Colonic mucosa (tissue), 4 donors: Measurements from ENCODE around the gene ALDH1B1. TPM values are rescaled to one million over a fixed set of nuclear protein-coding genes. Genes with fewer than 3 reads are reported as not detected.

Experiments
- DNase-seq: peaks from one replicate; pipeline ENCODE4 v3.0.0-alpha.2; 2020
- H3K27ac ChIP-seq: fragments of 200-600 bp; one replicate; pipeline ENCODE4 v1.8.0; 2021
- H3K27me3 ChIP-seq: fragments of 200-600 bp; one replicate; pipeline ENCODE4 v1.8.0; 2021
- H3K36me3 ChIP-seq: fragments of 200-600 bp; one replicate; pipeline ENCODE4 v1.8.0; 2021
- H3K4me1 ChIP-seq: fragments of 200-600 bp; one replicate; pipeline ENCODE4 v1.8.0; 2021; ENCODE audit warnings: mild to moderate bottlenecking
- H3K4me3 ChIP-seq: fragments of 200-600 bp; one replicate; pipeline ENCODE4 v1.8.0; 2021
- H3K9ac ChIP-seq, 2 donors: one replicate each; pipeline ENCODE4 v1.7.0; 2013; ENCODE audit warnings: control low read depth in 2 of 2, low read depth in 2 of 2, low read length in 2 of 2
- H3K9me3 ChIP-seq: fragments of 200-600 bp; one replicate; pipeline ENCODE4 v1.8.0; 2021
- intact Hi-C: fragments of 100-400 bp; cut with DNase I; formaldehyde crosslinking; loops from one replicate; pipeline ENCODE4 v1.14.1; 2022
- total RNA-seq, 2 donors: library from RNA; stranded (reverse); fragmentation: NEBNext Ultra II Directional in 1 of 2; extraction: Animal tissue kit (Norgen Biotek cat#: 25700) in 1 of 2; gene quantifications; one replicate each; pipeline ENCODE4 v1.2.1, GENCODE V29; 2021
- TF ChIP-seq, protein P1 (sequence below): fragments of 200-600 bp; IDR thresholded peaks from one replicate; pipeline ENCODE4 v1.8.0; 2022; ENCODE audit warnings: antibody characterized with exemption, mild to moderate bottlenecking
- donor health status: healthy.
- donor health status: DM: no; HTN: no; CAD: no.
- donor health status: DM: no; HTN: no; CAD: no.

ALDH1B1 gene
- total RNA-seq, 2 donors from 2014 or later, result 58.7 to 89.9 TPM

DNA sequence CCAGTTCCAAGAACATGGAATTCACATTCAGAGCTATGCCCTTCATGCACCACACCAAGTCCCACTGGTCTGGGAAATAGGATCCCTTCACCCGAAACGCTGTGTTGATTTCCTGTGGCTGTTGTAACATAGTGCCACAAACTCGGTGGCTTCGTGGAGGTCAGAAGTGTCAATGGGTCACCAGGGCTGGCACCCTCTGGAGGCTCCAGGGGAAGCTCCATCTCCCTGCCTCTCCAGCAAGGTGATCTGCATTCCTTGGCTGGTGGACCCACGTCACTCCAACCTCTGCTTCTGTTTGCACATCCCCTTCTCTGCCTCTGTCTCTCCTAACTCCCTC, 28.9 kb upstream of the ALDH1B1 start:
- no peak overlapping the region for H3K4me3 ChIP-seq
- no peaks in the 10 kb centered on the region for H3K4me1 ChIP-seq
- H3K27me3 ChIP-seq, result no peaks in the 10 kb centered on the region
- no peaks in the 10 kb centered on the region for H3K36me3 ChIP-seq
- H3K9me3 ChIP-seq, result no peaks in the 10 kb centered on the region
- intact Hi-C loops, result loop anchor here (5.0 kb wide), 1 partner anchor 451 kb away; no protein-coding TSS in a partner anchor
- no peak for DNase-seq
- no peak overlapping the region for H3K27ac ChIP-seq
- TF ChIP-seq, protein P1, sequence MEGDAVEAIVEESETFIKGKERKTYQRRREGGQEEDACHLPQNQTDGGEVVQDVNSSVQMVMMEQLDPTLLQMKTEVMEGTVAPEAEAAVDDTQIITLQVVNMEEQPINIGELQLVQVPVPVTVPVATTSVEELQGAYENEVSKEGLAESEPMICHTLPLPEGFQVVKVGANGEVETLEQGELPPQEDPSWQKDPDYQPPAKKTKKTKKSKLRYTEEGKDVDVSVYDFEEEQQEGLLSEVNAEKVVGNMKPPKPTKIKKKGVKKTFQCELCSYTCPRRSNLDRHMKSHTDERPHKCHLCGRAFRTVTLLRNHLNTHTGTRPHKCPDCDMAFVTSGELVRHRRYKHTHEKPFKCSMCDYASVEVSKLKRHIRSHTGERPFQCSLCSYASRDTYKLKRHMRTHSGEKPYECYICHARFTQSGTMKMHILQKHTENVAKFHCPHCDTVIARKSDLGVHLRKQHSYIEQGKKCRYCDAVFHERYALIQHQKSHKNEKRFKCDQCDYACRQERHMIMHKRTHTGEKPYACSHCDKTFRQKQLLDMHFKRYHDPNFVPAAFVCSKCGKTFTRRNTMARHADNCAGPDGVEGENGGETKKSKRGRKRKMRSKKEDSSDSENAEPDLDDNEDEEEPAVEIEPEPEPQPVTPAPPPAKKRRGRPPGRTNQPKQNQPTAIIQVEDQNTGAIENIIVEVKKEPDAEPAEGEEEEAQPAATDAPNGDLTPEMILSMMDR, result no peak
- H3K9ac ChIP-seq, result no peak overlapping the region

DNA sequence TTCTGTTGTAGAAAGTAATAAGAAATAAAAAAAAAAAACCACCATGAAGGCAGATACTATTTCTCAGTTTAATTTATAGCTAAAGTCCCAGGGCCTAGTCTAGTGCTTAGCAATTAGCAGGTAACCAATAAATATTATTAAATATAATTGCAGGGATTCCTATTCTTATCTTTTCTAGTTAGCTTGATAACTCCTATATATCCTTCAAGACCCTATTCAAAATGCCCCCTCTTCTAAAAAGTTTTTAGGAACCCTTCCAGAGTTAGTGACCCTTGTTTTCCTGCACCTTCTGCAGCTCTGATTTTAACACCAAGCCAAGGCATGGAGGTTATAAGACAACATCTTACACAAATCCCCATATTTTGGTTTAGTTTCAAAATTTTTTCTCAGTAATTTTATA, 24.6 kb upstream of the ALDH1B1 start:
- no peak overlapping the region for H3K4me3 ChIP-seq
- H3K9me3 ChIP-seq, result no peaks in the 10 kb centered on the region
- H3K9ac ChIP-seq, result no peak overlapping the region
- H3K36me3 ChIP-seq, result no peaks in the 10 kb centered on the region
- H3K27me3 ChIP-seq, result no peaks in the 10 kb centered on the region
- TF ChIP-seq, protein P1, result no peak
- H3K27ac ChIP-seq, result no peak overlapping the region
- intact Hi-C loops, result no loop called here
- H3K4me1 ChIP-seq, result no peaks in the 10 kb centered on the region
- DNase-seq, result no peak

DNA sequence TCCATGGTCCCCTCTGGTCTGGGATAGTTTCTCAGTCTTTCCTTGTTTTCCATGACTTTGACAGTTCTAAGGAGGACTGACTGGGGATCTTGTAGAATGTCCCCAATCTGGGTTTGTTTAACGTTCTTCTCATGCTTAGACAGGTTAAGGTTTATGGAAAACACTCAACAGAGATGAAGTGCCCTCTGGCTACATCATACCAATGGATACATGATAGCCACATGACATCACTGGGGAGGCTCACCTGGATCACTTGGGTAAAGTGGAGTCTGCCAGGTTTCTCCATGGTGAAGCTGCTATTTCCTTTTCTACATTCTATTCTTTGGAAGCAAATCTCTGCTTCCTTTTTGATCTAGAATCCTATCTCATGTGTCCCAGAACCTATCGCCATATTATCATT, 23.8 kb upstream of the ALDH1B1 start:
- Histone ChIP-seq H3K27me3 (no peaks in the 10 kb centered on the region), H3K4me1 (no peaks in the 10 kb centered on the region), H3K9me3 (no peaks in the 10 kb centered on the region), H3K4me3 (no peak overlapping the region), H3K27ac (no peak overlapping the region), H3K36me3 (no peaks in the 10 kb centered on the region), H3K9ac (no peak overlapping the region)
- TF ChIP-seq, protein P1, result no peak
- intact Hi-C loops, result no loop called here
- DNase-seq, result no peak

DNA sequence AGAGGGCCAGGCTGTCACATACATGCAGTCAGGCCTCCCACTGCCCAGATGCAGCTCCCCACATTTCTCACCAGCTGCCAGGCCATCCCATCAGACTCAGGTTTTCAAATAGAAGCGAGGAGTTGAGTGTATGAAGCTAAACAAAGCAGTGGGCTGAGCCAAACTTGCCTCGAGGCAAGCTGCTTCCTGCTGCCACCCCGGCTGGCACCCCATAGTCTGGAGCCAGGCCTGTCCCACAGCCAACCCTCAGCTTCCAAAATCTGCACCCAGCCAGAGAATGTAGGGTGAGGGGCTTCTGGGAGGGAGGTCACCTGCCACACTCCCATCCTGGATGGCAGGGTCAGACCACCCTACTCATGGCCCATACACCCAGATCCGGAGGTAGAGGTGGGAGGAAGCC, 22.3 kb upstream of the ALDH1B1 start:
- H3K9me3 ChIP-seq, result no peaks in the 10 kb centered on the region
- intact Hi-C loops, result no loop called here
- no peaks in the 10 kb centered on the region for H3K27me3 ChIP-seq
- H3K36me3 ChIP-seq, result no peaks in the 10 kb centered on the region
- TF ChIP-seq, protein P1, result no peak
- no peak overlapping the region for H3K27ac ChIP-seq
- H3K4me3 ChIP-seq, result no peak overlapping the region
- DNase-seq, result no peak
- H3K9ac ChIP-seq, result no peak overlapping the region
- H3K4me1 ChIP-seq, result no peaks in the 10 kb centered on the region

DNA sequence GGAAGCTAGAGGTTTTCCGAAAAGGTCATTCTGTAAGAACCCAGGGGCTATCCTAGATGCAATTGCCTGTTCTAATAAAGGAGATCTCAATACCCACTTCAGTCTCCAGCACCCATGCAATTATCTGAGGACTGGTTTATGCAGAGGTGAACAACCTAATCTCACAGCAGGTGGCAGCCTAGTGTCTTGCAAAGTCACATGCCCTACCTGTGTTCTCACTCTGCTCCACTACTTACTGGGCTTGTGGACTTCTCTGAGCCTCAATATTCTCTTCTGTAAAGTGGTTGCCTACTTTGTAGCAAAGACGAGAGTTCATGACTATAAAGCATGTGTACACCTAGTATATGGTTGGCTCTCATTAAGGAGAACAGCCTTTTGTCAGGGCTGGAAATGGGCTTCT, 21.0 kb upstream of the ALDH1B1 start:
- Histone ChIP-seq H3K36me3 (no peaks in the 10 kb centered on the region), H3K27me3 (no peaks in the 10 kb centered on the region), H3K9me3 (no peaks in the 10 kb centered on the region), H3K4me3 (no peak overlapping the region), H3K27ac (no peak overlapping the region), H3K9ac (no peak overlapping the region), H3K4me1 (no peaks in the 10 kb centered on the region)
- intact Hi-C loops, result no loop called here
- DNase-seq, result peak; percentile 54
- TF ChIP-seq, protein P1, result no peak
